HG03469 (cell line): ENCODE results near the gene CAP1.
A peak's percentile ranks its signal among the peaks of the same experiment; 100 is the strongest.
"Not testable (repeated sequence)": the region's sequence is repeated elsewhere in the genome, so short reads cannot be mapped to it uniquely, and the experiment has no call there.

Experiments
- ATAC-seq: cut with Tn5 transposase; IDR thresholded peaks from one replicate; pipeline ENCODE4 v1.9.1; 2021; ENCODE audit warnings: mild to moderate bottlenecking, moderate library complexity, moderate number of reproducible peaks; ENCODE audit not compliant: unreplicated experiment

CAP1 gene, protein sequence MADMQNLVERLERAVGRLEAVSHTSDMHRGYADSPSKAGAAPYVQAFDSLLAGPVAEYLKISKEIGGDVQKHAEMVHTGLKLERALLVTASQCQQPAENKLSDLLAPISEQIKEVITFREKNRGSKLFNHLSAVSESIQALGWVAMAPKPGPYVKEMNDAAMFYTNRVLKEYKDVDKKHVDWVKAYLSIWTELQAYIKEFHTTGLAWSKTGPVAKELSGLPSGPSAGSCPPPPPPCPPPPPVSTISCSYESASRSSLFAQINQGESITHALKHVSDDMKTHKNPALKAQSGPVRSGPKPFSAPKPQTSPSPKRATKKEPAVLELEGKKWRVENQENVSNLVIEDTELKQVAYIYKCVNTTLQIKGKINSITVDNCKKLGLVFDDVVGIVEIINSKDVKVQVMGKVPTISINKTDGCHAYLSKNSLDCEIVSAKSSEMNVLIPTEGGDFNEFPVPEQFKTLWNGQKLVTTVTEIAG

DNA sequence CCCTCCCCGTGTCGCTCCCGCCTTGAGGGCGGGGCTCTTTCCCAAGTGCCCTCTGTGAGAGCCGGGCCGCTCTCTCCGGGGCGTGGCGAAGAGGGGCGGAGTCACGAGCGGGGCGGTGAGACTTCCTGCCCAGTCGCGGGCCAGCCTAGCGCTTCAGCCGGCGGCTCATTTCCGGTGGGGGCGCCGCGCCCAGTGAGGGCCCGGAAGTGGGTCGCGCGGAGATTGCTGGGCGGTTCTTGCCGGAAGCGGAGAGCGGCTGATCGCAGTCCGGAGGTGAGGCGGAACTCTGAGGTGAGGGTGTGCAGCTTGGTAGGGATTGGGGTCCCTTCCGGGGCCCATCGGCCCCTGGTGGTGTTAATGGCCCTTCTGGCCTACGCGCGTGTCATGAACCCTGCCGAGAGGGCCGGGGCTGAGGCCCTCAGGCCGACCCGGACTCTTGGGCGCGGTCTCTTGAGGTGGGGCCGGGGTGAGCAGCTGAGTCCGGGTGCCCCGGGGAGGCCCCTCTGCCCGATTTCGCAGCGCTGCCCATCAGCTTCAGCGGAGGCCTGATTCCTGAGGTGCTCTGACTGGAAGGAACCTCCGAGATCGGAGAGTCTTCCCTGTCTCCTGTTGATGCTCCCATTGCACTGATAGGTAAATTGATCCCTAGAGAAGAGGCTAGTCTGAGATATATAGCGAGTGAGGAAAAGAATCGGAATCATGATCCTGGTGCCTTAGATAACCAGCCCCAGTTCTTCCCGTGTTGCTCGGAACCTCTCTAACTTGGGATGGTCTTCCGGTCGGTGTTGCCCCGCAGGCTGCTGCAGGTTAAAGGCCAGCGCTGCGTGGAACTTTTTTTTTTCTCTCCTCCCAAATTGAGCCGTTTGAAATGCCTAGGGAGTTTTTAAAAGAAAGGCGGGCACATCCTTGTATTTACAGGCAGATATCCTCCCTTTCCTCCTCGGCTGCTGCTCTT, at the start of gene CAP1:
TSS of gene CAP1 (plus strand) at position 219 of the 955 bp plus-strand sequence. CDS start 18,618 bp downstream, outside the sequence.
- ATAC-seq, result peak; percentile 61

DNA sequence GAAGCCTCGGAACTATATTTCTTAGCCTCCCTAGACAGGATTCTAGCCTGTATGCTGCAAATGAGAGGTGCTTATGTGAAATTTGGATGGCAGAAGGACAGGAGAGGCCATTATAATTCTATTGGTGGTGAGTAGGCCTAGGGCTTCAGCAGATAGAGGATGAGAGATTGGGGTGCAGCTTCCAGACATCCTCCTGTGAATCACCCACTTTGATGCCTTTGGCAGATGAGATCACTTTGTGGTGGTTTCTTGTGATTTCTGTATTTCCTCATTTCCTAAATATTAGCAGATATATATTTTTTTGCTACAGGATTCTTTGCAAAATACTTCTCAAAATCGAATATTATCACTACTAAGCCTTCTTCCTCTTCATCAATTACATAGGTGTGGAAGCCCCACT, 48.3 kb upstream of the CAP1 start:
- no peak for ATAC-seq

DNA sequence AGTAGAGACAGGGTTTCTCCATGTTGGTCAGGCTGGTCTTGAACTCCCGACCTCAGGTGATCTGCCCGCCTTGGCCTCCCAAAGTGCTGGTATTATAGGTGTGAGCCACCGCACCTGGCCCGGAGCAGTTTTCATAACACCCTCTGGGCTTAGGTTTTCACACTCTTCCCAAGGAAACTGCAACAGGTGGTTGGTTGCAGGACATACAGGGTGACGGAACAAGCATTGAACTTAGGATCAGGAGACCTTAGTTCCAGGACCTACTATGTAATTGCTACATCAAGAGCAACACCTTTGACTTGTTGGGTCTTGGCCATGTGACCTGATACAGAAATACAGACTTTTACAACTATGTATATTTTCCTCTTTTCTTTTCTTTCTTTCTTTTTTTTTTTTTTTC, 47.6 kb upstream of the CAP1 start:
- ATAC-seq, result no peak

DNA sequence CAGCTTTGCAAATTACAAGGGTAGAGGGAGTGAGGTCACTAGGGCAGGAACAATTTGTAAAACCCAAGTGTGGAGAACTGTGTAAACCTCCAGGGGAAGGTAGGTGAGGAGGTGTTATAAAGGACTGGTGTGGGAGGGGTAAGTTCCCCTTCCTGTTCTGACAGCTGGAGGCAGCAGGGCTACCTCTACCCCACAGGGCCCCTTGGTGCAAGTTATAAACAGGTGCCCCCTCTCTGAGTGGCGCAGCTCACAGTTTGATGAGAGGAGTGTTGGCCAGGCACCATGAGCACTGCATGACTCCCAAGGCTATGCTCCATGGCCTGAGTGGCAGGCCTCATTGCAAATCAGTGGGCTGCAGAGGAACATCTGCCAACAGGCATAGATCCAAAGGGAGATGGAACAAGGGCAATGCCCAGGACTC, 44.5 kb upstream of the CAP1 start:
- peak; percentile 65 for ATAC-seq

DNA sequence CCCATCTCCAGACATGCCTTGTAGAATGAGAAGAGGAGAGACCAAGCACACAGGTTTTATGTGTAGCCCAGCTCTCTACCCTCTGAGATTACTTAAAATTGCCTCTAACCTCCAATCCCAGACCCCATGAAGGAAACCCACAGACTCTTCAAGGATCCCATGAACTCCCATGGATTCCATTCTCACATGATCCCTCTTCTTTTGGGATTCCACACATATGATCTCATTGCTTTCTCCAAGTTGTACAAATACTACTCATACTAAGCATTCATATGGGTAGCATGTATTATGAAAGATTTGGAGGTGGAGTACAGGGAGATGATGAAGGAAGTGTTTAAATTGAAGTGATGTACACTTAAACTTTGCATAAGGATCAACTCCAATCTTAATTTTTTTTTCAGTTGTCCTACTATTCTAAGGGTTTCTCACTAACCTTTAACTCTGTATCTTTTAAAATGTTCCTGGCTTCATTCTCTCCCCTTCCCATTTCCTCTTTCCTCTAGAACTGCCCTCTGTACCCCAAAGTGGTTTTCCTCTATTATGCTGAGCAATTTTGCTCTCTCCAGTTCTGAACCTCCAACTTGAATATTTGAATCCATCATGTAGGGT, 44.0 kb upstream of the CAP1 start:
- ATAC-seq, result no peak

DNA sequence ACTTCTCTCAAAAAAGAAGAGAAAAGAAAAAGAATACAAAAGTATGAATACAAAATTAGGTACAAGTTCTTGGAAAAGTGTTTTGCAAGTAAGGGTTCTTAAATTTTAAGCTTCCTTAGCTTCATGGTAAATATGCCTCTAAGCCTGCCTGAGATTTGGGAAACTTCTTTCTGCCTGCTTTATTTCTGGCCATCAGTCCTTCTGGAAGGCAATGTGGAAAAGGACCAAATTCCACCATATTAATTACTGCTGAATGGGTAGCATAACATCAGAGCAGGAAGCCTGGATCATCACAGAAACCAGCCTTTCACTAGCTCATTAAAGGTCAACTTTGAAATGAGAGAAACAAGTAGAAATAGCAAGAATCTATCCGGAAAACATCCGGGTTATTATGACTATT, 39.1 kb upstream of the CAP1 start:
- ATAC-seq, result no peak

DNA sequence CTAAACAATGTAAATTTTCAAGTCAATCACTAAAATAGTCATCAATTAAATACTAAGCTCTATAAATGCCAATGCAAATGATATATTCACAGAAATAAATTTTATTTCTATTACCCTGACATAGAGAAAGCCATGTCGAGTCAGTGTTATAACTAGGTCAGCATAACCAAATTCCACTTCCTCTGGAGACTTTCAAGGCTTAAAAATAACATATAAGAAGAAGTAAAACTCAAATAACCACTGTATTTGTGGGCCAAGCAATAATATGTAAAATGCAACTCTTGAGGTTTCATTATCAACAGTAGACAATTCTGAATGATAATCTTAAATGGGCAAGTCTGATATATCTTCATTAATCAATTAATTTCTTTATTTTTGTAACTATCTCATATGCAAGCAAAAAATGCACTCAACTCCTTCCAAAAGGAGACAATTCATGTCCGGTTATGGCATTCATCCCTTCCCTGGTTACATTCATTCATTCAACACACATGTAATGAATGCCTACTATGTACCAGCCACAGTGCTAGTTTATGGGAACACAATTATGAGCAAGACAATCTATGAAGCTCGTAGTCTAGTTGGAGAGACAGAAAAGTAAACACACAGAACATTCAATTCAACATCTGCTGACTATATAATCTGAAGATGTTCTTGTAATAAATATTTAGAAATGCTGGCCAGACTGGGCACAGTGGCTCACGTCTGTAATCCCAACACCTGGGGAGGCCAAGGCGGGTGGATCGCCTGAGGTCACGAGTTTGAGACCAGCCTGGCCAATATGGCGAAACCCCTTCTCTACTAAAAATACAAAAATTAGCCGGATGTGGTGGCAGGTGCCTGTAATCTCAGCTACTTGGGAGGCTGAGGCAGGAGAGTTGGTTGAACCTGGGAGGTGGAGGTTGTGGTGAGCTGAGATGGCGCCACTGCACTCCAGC, 37.1 kb upstream of the CAP1 start:
- ATAC-seq, result no peak

DNA sequence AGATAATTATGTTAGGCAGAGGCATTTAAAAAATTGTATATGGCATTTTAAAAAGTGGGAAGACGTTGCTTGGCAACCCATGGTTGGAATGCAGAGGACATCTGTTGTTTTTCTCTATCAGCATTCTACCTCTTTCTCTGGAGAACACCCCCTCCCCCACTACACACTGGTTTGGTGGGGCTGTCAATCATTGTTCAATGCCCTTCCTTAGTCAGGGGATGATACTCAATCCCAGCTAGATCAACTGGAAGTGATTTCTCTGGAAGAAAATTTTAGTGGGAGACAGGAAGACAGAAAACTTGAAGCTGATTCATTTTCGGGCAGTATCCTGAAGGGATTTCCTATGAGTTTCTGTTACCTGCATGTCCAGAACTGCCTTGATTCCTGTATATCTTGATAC, 35.7 kb upstream of the CAP1 start:
- no peak for ATAC-seq

DNA sequence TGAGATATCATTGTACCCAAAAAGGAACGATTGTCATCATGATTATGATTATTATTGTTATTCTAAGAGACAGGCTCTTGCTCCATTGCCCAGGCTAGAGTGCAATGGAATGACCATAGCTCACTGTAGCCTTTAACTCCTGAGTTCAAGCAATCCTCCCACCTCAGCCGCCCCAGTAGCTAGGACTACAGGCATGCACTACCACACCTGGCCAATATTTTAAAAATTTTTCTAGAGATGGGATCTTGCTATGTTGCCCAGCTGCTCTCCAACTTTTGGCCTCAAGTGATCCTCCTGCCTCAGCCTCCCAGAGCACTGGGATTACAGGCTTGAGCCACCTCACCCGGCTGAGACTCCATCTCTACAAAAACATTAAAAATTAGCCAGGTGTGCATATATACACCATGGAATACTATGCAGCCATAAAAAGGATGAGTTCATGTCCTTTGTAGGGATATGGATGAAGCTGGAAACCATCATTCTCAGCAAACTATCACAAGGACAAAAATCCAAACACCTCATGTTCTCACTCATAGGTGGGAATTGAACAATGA, 33.0 kb upstream of the CAP1 start:
- not testable (repeated sequence) for ATAC-seq

DNA sequence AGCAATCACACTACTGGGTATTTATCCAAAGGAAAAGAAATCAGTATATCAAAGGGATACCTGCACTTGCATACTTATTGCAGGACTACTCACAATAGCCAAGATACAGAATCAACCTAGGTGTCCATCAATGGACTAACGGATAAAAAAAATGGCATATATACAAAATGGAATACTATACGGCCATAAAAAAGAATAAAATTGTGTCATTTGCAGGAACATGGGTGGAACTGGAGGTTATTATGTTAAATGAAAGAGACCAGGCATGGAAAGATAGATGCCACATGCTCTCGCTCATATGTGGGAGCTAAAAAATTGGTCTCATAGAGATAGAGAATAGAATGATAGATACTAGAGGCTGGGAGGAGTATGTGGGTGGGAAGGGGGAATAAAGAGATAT, 29.3 kb upstream of the CAP1 start:
- ATAC-seq, result no peak

DNA sequence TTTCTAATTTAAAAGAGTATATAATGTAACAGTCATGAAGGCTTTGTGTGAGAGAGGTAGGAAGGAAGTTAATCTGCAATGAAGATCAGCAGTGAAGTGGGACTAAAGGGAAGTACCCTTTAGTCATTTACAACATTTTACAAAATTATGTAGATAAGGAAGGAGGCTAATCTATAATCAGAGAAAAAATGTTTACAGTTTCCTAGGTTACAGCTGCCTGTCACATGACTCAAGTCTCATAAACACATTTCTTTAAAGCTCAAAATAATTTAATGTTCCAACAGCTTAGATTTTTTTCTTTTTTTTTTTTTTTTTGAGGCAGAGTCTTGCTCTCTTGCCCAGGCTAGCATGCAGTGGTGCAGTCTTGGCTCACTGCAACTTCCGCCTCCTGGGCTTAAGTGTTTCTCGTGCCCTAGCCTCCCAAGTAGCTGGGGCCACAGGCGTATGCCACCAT, 26.2 kb upstream of the CAP1 start:
- ATAC-seq, result no peak

DNA sequence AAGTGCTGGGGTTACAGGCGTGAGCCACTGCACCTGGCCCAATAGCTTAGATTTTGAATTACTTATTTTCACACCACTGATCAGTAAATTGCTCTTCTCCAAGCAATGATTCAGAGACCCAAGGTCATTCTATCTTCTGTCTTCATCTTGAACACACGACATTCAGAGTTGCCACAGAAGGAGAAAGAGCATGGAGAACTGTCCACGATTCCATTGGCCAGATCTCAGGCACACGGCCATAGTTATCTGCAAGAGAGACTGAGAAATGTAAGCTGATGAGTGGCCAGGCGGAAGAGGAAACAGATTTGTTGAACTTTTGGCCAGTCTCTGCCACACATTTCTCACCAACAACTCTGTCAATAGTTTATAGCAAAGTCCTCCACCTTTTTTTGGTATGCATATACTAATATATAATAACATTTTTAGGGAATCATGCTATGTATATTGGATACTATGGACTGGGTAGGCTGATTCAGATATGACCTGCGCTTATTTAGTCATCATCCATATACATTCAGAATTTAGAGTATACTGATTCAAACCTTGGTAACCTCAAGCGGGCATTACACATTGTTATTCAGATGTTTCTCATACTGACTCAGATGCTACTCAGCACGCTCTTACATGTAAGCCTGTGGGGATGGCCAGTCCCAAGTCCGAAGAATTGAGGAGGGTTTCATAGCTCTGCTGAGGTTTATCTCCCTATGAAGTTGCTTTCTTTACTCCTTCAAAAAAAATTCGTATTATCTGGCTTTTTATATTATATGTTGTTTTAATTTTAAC, 25.5 kb upstream of the CAP1 start:
- no peak for ATAC-seq

DNA sequence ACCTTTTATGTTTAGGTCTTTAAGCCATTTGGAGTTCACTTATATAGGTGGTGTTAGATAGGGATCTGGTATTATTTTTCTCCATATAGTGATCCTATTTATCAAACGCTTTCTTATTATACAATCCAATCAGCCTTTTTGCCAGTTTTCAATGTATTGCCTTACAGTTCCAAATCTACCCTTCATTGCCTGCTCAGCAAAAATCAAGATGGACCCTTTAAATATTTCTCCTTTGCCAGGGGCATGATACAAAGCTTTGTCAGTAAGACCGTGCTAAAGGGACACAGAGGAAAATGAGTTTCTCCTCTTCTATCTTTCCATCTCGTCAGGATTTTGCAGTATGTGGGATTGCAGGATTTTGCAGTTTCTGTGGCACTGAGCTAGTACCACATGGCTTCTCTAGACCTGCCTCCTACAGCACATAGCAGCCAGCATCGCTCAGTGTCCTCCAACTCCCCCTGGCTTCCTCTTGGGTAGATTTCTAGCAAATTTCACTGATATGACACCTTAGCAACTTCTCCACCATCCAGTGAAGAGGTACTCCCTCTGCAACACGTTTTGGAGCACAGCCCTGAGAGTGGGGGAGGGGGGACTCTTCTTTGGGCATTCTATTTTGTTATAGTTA, 22.5 kb upstream of the CAP1 start:
- ATAC-seq, result no peak

DNA sequence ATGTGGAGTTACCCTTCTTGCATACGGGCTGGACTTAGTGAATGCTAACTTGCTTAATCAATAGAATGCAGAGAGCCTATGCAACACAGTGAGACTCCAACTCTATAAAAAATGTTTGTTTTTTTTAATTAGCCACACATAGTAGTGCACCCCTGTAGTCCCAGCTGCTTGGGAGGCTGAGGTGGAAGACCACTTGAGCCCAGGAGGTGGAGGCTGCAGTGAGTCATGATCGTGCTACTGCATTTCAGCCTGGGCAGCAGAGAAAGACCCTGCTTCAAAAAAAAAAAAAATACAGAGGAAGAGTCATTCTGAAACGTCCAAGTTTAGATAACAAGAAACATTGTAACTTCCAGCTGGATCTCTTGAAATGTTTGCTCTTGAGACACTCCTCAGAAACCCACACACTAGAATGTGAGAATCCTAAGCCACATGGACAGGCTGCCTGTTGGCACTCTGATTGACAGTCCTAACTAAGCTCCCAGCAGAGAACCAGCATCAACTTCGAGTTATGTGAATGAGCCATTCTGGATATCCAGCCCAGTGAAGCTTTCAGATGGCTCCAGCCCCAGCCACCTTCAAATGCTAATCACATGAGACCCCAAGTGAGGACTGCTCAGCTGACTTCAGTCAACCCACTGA, 20.0 kb upstream of the CAP1 start:
- ATAC-seq, result no peak

DNA sequence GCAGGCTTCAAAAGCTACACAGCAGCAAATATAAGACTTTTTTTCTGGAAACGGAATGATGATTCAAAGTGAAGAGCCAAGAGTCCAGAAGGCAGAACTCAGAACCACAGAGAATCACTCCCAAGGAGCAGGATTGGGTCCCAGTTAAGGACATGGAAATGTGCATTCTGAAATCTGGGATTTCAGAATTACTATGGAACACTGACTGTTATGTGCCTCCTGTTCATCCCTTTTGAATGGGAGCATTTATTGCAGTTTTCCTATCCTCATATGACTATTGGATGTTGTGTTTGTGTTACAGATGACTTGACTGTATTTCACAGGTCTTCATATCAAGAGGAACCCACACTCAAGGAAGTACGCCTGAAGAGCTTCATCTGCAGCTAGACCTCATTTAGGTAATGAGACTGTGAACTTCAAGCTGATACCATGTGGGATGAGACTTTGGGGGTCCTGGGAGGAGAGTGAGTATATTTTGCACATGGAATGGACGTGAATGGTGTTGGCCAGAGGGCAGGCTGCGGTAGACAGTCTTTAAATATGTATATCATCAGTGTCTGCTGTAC, 17.1 kb upstream of the CAP1 start:
- ATAC-seq, result no peak

DNA sequence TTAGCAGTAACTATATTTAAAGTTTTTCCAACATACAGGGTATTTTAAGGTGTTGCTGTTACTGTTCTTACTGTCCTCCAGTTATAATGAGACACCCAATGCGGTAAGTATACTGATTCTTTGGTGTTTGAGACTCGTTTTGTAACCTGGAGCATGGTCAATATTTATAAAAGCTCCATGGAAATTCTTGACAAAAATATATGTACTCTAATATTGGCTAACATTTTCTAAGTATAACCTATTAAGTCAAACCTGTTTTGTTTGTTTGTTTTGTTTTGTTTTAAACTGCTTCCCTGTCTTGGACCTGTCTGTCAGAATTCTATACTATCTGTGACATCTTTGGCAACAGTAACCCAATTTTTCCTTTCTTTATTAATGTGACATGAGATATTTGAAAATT, 15.9 kb upstream of the CAP1 start:
- no peak for ATAC-seq

DNA sequence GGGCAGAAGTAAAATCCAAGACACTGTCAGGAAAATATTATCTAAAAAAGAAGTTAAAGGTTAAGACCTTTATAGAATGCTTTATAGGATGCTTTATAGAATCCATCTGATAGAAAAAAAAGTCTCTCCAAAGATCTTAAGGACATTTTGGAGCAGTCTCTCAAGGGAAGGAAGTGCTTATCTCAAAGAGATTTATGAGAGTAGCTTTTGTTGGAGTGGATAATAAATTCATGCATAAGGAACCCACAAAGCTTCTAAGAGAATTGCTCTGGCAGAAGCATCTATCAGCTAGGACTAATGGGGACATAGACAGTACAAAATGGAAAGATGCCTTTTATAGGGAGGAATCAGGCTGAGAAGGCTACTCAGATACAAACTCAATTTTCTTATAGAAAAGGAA, 12.9 kb upstream of the CAP1 start:
- no peak for ATAC-seq

DNA sequence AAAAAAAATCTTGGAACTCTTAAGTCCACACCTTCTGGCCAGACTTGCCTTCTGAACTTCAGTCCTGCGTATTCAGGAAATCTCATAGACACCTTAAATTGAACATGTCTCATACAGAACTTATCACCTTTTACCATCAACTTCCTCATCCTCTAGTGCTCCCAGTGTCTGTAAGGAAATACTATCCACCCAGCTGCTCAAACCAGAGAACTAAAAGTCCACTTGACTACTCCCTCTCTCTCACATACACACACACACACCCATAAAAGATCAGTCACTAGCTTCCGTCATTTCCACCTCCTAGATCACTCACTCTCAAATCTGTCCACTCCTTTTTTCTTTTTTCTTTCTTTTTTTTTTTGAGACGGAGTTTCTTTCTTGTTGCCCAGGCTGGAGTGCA, 10.9 kb upstream of the CAP1 start:
- no peak for ATAC-seq
